IMR-90 (cell line): Measurements from ENCODE around the gene MTMR4. TPM values are rescaled to one million over a fixed set of nuclear protein-coding genes. Genes with fewer than 3 reads are reported as not detected.

ENCODE experiments used
- ATAC-seq: fragments of 200-7000 bp; cut with Tn5 transposase; 2 replicates; pipeline ENCODE4 v1.9.1; 2020; ENCODE audit warnings: low read depth, mild to moderate bottlenecking, moderate library complexity
- BruUV-seq: library from RNA; stranded (reverse); fragments of 400-500 nt; replicated peaks from 2 replicates; lab custom pipeline; 2021; lab: Mats Ljungman, UMichigan
- CTCF ChIA-PET: fragments of 300-600 bp; formaldehyde crosslinking; extraction: SDS; loops from one replicate; lab custom pipeline; 2021; ENCODE audit warnings: antibody characterized with exemption; lab: Yijun Ruan, JAX
- POLR2A ChIA-PET: fragments of 300-600 bp; sonication (Branson Sonifier 250); formaldehyde crosslinking; loops from one replicate; lab custom pipeline; 2022; ENCODE audit warnings: antibody characterized with exemption; ENCODE audit not compliant: unreplicated experiment; lab: Charles Lee
- DNase-seq: peaks from one replicate; pipeline ENCODE4 v3.0.0; 2013
- H2AFZ ChIP-seq: replicated peaks from 2 replicates; pipeline ENCODE3; 2013; ENCODE audit warnings: low read length, mild to moderate bottlenecking; ENCODE audit not compliant: poor library complexity
- H2AK5ac ChIP-seq: 2 replicates; pipeline ENCODE4 v1.6.1; 2013; ENCODE audit warnings: low read depth, low read length, inconsistent platforms
- H2AK9ac ChIP-seq: replicated peaks from 2 replicates; pipeline ENCODE3; 2013; ENCODE audit warnings: mild to moderate bottlenecking, low read depth, low read length, moderate library complexity; ENCODE audit not compliant: poor library complexity
- H2BK120ac ChIP-seq: 2 replicates; pipeline ENCODE4 v1.6.1; 2013; ENCODE audit warnings: low read depth, low read length, inconsistent platforms
- H2BK15ac ChIP-seq: 3 replicates; pipeline ENCODE4 v1.6.1; 2013; ENCODE audit warnings: low read depth, low read length, inconsistent platforms
- H2BK20ac ChIP-seq: 2 replicates; pipeline ENCODE4 v1.6.1; 2013; ENCODE audit warnings: low read depth, mild to moderate bottlenecking, inconsistent platforms, low read length, moderate library complexity
- H2BK5ac ChIP-seq: 2 replicates; pipeline ENCODE4 v1.6.1; 2013; ENCODE audit warnings: mild to moderate bottlenecking, low read depth, low read length, inconsistent platforms; ENCODE audit not compliant: poor library complexity, severe bottlenecking
- H3K14ac ChIP-seq: replicated peaks from 2 replicates; pipeline ENCODE4 v1.6.1; 2013; ENCODE audit warnings: low read depth, low read length, inconsistent platforms
- H3K18ac ChIP-seq: 2 replicates; pipeline ENCODE4 v1.6.1; 2013; ENCODE audit warnings: low read depth, low read length, control low read depth
- H3K23ac ChIP-seq: 2 replicates; pipeline ENCODE4 v1.6.1; 2013; ENCODE audit warnings: low read depth, low read length, inconsistent platforms
- H3K27ac ChIP-seq: 2 replicates; pipeline ENCODE4 v1.5.1; 2013; ENCODE audit warnings: mild to moderate bottlenecking, control low read depth, low read length; ENCODE audit not compliant: insufficient read depth
- H3K27me3 ChIP-seq: 2 replicates; pipeline ENCODE4 v1.6.1; 2013; ENCODE audit warnings: low read length; ENCODE audit not compliant: control insufficient read depth, insufficient read depth
- H3K36me3 ChIP-seq: 2 replicates; pipeline ENCODE4 v1.6.1; 2013; ENCODE audit warnings: low read length, mixed read lengths; ENCODE audit not compliant: control insufficient read depth, insufficient read depth
- H3K4ac ChIP-seq: 2 replicates; pipeline ENCODE4 v1.6.1; 2013; ENCODE audit warnings: low read depth, low read length, inconsistent platforms
- H3K4me1 ChIP-seq: 2 replicates; pipeline ENCODE4 v1.6.1; 2013; ENCODE audit warnings: low read length, mixed read lengths; ENCODE audit not compliant: control insufficient read depth, insufficient read depth
- H3K4me2 ChIP-seq: 2 replicates; pipeline ENCODE4 v1.6.1; 2013; ENCODE audit warnings: low read depth, mild to moderate bottlenecking, control low read depth, low read length, moderate library complexity
- H3K4me3 ChIP-seq: 2 replicates; pipeline ENCODE4 v1.5.1; 2013; ENCODE audit warnings: low read depth, mild to moderate bottlenecking, control low read depth, low read length, moderate library complexity; ENCODE audit not compliant: insufficient read depth
- H3K56ac ChIP-seq: 2 replicates; pipeline ENCODE4 v1.6.1; 2013; ENCODE audit warnings: low read length, inconsistent platforms; ENCODE audit not compliant: insufficient read depth; ENCODE audit errors: extremely low read depth
- H3K79me1 ChIP-seq, 2 experiments: 2 replicates each; pipeline ENCODE4 v1.6.1; 2013; ENCODE audit warnings: low read length in 2 of 2, inconsistent platforms in 1 of 2, low read depth in 1 of 2
- H3K9ac ChIP-seq: 2 replicates; pipeline ENCODE4 v1.6.1; 2013; ENCODE audit warnings: low read depth, low read length, control low read depth
- H3K9me1 ChIP-seq: 2 replicates; pipeline ENCODE4 v1.6.1; 2013; ENCODE audit warnings: low read length, inconsistent platforms; ENCODE audit not compliant: insufficient read depth
- H3K9me3 ChIP-seq: 2 replicates; pipeline ENCODE4 v1.6.1; 2013; ENCODE audit warnings: low read length; ENCODE audit not compliant: control insufficient read depth, insufficient read depth
- H4K20me1 ChIP-seq: 2 replicates; pipeline ENCODE4 v1.6.1; 2013; ENCODE audit warnings: low read length, inconsistent platforms; ENCODE audit not compliant: insufficient read depth
- H4K5ac ChIP-seq: 2 replicates; pipeline ENCODE4 v1.6.1; 2013; ENCODE audit warnings: mild to moderate bottlenecking, low read depth, low read length, control low read depth
- H4K8ac ChIP-seq, 2 experiments: 2 replicates each; pipeline ENCODE4 v1.6.1; 2013; ENCODE audit warnings: low read depth in 2 of 2, low read length in 2 of 2, control low read depth in 1 of 2, inconsistent platforms in 1 of 2
- H4K91ac ChIP-seq: 2 replicates; pipeline ENCODE4 v1.6.1; 2013; ENCODE audit warnings: low read depth, low read length, inconsistent platforms; ENCODE audit not compliant: insufficient read depth
- CTCF ChIP-seq: conservative IDR thresholded peaks from 2 replicates; pipeline ENCODE4 v1.5.1; 2012; ENCODE audit warnings: mild to moderate bottlenecking, low read depth, low read length, improper control_type of control experiment
- ELK1 ChIP-seq: fragments of 150-350 bp; IDR thresholded peaks from 2 replicates; pipeline ENCODE4 v1.6.1; 2016; ENCODE audit warnings: low read depth, mild to moderate bottlenecking, low read length, moderate library complexity, borderline replicate concordance
- NFE2L2 ChIP-seq: fragments of 150-350 bp; IDR thresholded peaks from 2 replicates; pipeline ENCODE4 v1.6.1; 2016; ENCODE audit warnings: low read depth, mild to moderate bottlenecking, low read length
- RAD21 ChIP-seq: IDR thresholded peaks from 2 replicates; pipeline ENCODE4 v1.6.1; 2012; ENCODE audit warnings: low read length, improper control_type of control experiment
- WGBS, 2 experiments: methylation state at CpG; one replicate each; pipeline versions ENCODE4 v1.1.5 to v1.1.7; 2013; ENCODE audit warnings: missing lambda C conversion rate in 2 of 2; ENCODE audit not compliant: insufficient read length in 1 of 2; ENCODE audit errors: extremely low coverage in 2 of 2; 5-methylcytosine and 5-hydroxymethylcytosine counted together
- dilution Hi-C: fragments of 300-500 bp; cut with HindIII; formaldehyde crosslinking; loops from one replicate; pipeline ENCODE4 v1.14.3; 2018; ENCODE audit warnings: low sequenced_read_pairs; ENCODE audit not compliant: unreplicated experiment
- in situ Hi-C: fragments of 300-500 bp; cut with MboI; formaldehyde crosslinking; loops from 3 replicates; pipeline ENCODE4 v1.14.3; 2019; ENCODE audit warnings: low sequenced_read_pairs, inconsistent platforms, mixed read lengths
- intact Hi-C: fragments of 100-400 bp; cut with micrococcal nuclease; formaldehyde crosslinking; loops from 2 replicates; pipeline ENCODE4 v1.10.0; 2022
- polyA plus RNA-seq, 3 experiments: library from polyadenylated mRNA; depleted of rRNA; stranded (reverse); fragments of >200 nt; gene quantifications; 2 replicates each; pipeline ENCODE4 v1.2.3, GENCODE V29; 2012; ENCODE audit warnings: low replicate concordance in 1 of 3
- total RNA-seq: library from RNA; depleted of rRNA; stranded (reverse); fragments of >200 nt; gene quantifications from 2 replicates; pipeline ENCODE4 v1.2.3, GENCODE V29; 2012

MTMR4 gene
- total and polyA plus RNA-seq, 2 of the 4 experiments (the other 2 are of a cell fraction) = 13.2 to 42.5 TPM

- peaks cover 6% of the 10 kb centered on the region; the same call in 1 of the 2 replicates for H3K9me1 ChIP-seq
- ChIA-PET CTCF (no interaction called here), POLR2A (no interaction called here)
- no peak overlapping the region for H3K4me2 ChIP-seq
- H3K23ac ChIP-seq = no peak overlapping the region
- WGBS, 2 experiments = no CpG with 5 or more reads among the region's 6 CpGs
- H3K9ac ChIP-seq = no peak overlapping the region
- TF ChIP-seq ELK1 (no peak), CTCF (no peak), RAD21 (no peak), NFE2L2 (no peak)
- H3K9me3 ChIP-seq = no peaks in the 10 kb centered on the region
- no peak overlapping the region for H3K4ac ChIP-seq
- DNase-seq (no peak), ATAC-seq (no peak)
- H3K36me3 ChIP-seq = no peaks in the 10 kb centered on the region
- H4K8ac ChIP-seq = no peak overlapping the region
- no peak overlapping the region for H2AK9ac ChIP-seq
- dilution Hi-C loops = no loop called here
- BruUV-seq = no TSS peak
- peaks cover 5% of the 10 kb centered on the region; the same call in 1 of the 2 replicates for H3K4me1 ChIP-seq
- no peak overlapping the region for H2BK20ac ChIP-seq
- no peak overlapping the region for H2BK5ac ChIP-seq
- no peak overlapping the region for H3K56ac ChIP-seq
- H4K5ac ChIP-seq = no peak overlapping the region
- H2BK15ac ChIP-seq = no peak overlapping the region
- intact Hi-C loops = no loop called here
- no peak overlapping the region for H2AFZ ChIP-seq
- no peak overlapping the region for H3K14ac ChIP-seq
- in situ Hi-C loops = no loop called here
- no peaks in the 10 kb centered on the region for H3K79me1 ChIP-seq
- H3K4me3 ChIP-seq = no peak overlapping the region
- peaks cover 50% of the 10 kb centered on the region for H3K27me3 ChIP-seq
- no peak overlapping the region for H3K27ac ChIP-seq
- H4K91ac ChIP-seq = no peak overlapping the region
- no peak overlapping the region for H2AK5ac ChIP-seq
- H4K20me1 ChIP-seq = no peaks in the 10 kb centered on the region
- H3K18ac ChIP-seq = no peak overlapping the region
- H2BK120ac ChIP-seq = no peak overlapping the region
Measured at GRCh38 chr17:58538811-58539409, 24.5 kb upstream of the MTMR4 start.
